Right atrium auricular region (tissue), 2 donors: ENCODE data around the gene NRG3. TPM values are rescaled to one million over a fixed set of nuclear protein-coding genes. Genes with fewer than 3 reads are reported as not detected.

Experiments
- DNase-seq: peaks from one replicate; pipeline ENCODE4 v3.0.0-alpha.2; 2019; ENCODE audit warnings: low spot score
- H3K27ac ChIP-seq, 2 donors: fragments of 200-600 bp; sonication (generic); 1 replicate in 1 of 2; 2 replicates in 1 of 2; pipeline ENCODE4 v1.5.1; 2016 to 2019
- H3K27me3 ChIP-seq, 2 donors: fragments of 200-600 bp; sonication (generic); one replicate each; pipeline versions ENCODE4 v1.5.1 to v1.6.0; 2017 to 2019
- H3K36me3 ChIP-seq: fragments of 200-600 bp; sonication (generic); one replicate; pipeline ENCODE4 v1.5.1; 2016
- H3K4me1 ChIP-seq, 2 donors: fragments of 200-600 bp; sonication (generic); one replicate each; pipeline versions ENCODE4 v1.5.1 to v1.6.0; 2017 to 2019
- H3K4me3 ChIP-seq, 2 donors: fragments of 200-600 bp; sonication (generic); 1 replicate in 1 of 2; 2 replicates in 1 of 2; pipeline ENCODE4 v1.5.1; 2017 to 2019; ENCODE audit warnings: mild to moderate bottlenecking in 1 of 2, moderate library complexity in 1 of 2
- H3K9me3 ChIP-seq, 2 donors: fragments of 200-600 bp; sonication (generic); one replicate each; pipeline ENCODE4 v1.5.1; 2019
- CTCF ChIP-seq, 2 donors: fragments of 200-600 bp; sonication (generic); IDR thresholded peaks; one replicate each; pipeline ENCODE4 v1.5.1; 2019; ENCODE audit warnings: antibody characterized with exemption in 2 of 2
- total RNA-seq, 2 donors: library from RNA; depleted of rRNA; stranded (reverse); fragments of >200 nt; gene quantifications; one replicate each; pipeline ENCODE4 v1.1.0, GENCODE V29; 2016

The NRG3 gene
- total RNA-seq, 2 donors from 2014 or later = 0.70 to 1.4 TPM

GRCh38 chr10:81903472-81903871 is 28.5 kb downstream of the NRG3 start:
- DNase-seq = no peak
- no peaks in the 10 kb centered on the region for H3K36me3 ChIP-seq
- H3K27me3 ChIP-seq = no peaks in the 10 kb centered on the region
- H3K9me3 ChIP-seq = no peaks in the 10 kb centered on the region
- no peaks in the 10 kb centered on the region for H3K4me1 ChIP-seq
- TF ChIP-seq CTCF (IDR thresholded peaks at IDR 0.05) = no peak
- H3K4me3 ChIP-seq = no peak overlapping the region
- no peak overlapping the region for H3K27ac ChIP-seq

- Histone ChIP-seq H3K9me3 (no peaks in the 10 kb centered on the region), H3K4me1 (no peaks in the 10 kb centered on the region), H3K36me3 (no peaks in the 10 kb centered on the region), H3K27ac (no peak overlapping the region), H3K27me3 (no peaks in the 10 kb centered on the region), H3K4me3 (no peak overlapping the region)
- no peak for DNase-seq
- no peak for TF ChIP-seq CTCF (IDR thresholded peaks at IDR 0.05)
Measured at GRCh38 chr10:81905161-81905560, 30.2 kb downstream of the NRG3 start.

- no peak for TF ChIP-seq CTCF (IDR thresholded peaks at IDR 0.05)
- DNase-seq = no peak
- no peak overlapping the region for H3K27ac ChIP-seq
Measured at GRCh38 chr10:81909453-81909852, 34.5 kb downstream of the NRG3 start.

GRCh38 chr10:81911328-81911727 is 36.3 kb downstream of the NRG3 start:
- H3K9me3 ChIP-seq = no peaks in the 10 kb centered on the region
- no peaks in the 10 kb centered on the region for H3K4me1 ChIP-seq
- no peaks in the 10 kb centered on the region for H3K27me3 ChIP-seq
- no peak overlapping the region for H3K27ac ChIP-seq
- no peak for DNase-seq
- no peak overlapping the region for H3K4me3 ChIP-seq
- no peak for TF ChIP-seq CTCF (IDR thresholded peaks at IDR 0.05)
- no peaks in the 10 kb centered on the region for H3K36me3 ChIP-seq

More at GRCh38 chr10:81909453-81909852, 34.5 kb downstream of the NRG3 start:
- no peak overlapping the region for H3K4me3 ChIP-seq
- H3K9me3 ChIP-seq = no peaks in the 10 kb centered on the region
- H3K27me3 ChIP-seq = no peaks in the 10 kb centered on the region
- no peaks in the 10 kb centered on the region for H3K4me1 ChIP-seq
- H3K36me3 ChIP-seq = no peaks in the 10 kb centered on the region

GRCh38 chr10:81914736-81915503 is 39.9 kb downstream of the NRG3 start:
- no peak overlapping the region for H3K27ac ChIP-seq
- no peak for DNase-seq
- H3K4me1 ChIP-seq = no peaks in the 10 kb centered on the region
- no peak for TF ChIP-seq CTCF (IDR thresholded peaks at IDR 0.05)
- H3K27me3 ChIP-seq = no peaks in the 10 kb centered on the region
- H3K4me3 ChIP-seq = no peak overlapping the region
- H3K9me3 ChIP-seq = no peaks in the 10 kb centered on the region
- no peaks in the 10 kb centered on the region for H3K36me3 ChIP-seq

GRCh38 chr10:81915504-81915897 is 40.5 kb downstream of the NRG3 start:
- Histone ChIP-seq H3K4me1 (no peaks in the 10 kb centered on the region), H3K27me3 (no peaks in the 10 kb centered on the region), H3K27ac (no peak overlapping the region), H3K4me3 (no peak overlapping the region), H3K9me3 (no peaks in the 10 kb centered on the region), H3K36me3 (no peaks in the 10 kb centered on the region)
- no peak for DNase-seq
- TF ChIP-seq CTCF (IDR thresholded peaks at IDR 0.05) = no peak
